ENCODE measurements around the gene PDAP1.

DNA sequence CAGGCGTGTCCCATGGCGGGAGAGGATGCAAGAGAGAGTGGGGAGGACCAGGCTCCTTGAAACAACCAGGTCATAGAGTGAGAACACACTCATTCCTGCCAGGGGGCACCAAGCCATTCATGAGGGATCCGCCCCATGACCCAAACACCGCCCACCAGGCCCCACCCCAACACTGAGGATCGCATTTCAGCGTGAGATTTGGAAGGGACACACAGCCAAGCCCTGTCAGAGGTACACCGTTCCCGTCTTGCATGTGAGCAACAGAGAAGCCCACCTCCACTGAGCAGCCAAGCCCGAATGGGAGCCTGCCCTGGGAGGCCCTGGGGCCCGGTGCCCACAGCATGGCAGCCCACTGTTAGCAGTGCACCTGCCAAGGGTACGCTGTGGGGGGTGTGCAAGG is 41.8 kb downstream of the PDAP1 start:
- TF ChIP-seq SIN3A (IDR thresholded peaks at IDR 0.05; ENCODE audit: low read depth, low read length) = no peak
- no peak for TF ChIP-seq ZNF217 (IDR thresholded peaks at IDR 0.05)
- no peak for TF ChIP-seq EP300 (IDR thresholded peaks at IDR 0.05; ENCODE audit: borderline replicate concordance in 1 of 2, control insufficient read depth in 1 of 2, low read depth in 2 of 2, low read length in 2 of 2)
